A549 (cell line): Measurements from ENCODE around the gene KLRF1. TPM values are rescaled to one million over a fixed set of nuclear protein-coding genes. Genes with fewer than 3 reads are reported as not detected.

Experiments
- ATAC-seq, 2 experiments: fragments of 200-7000 bp in 1 of 2; fragments of >200 bp in 1 of 2; cut with Nextera tagmentation in 1 of 2; cut with Tn5 transposase in 1 of 2; 3 replicates each; pipeline versions ENCODE4 v1.8.0 to v1.9.1; 2018 to 2020; ENCODE audit warnings: mild to moderate bottlenecking in 1 of 2, moderate library complexity in 1 of 2
- CTCF ChIA-PET: fragments of 300-600 bp; sonication (Branson Sonifier 250); formaldehyde crosslinking; extraction: SDS; loops from one replicate; lab custom pipeline; 2021; ENCODE audit warnings: antibody characterized with exemption, inconsistent platforms; lab: Yijun Ruan, JAX
- POLR2A ChIA-PET: fragments of 350-600 bp; formaldehyde crosslinking; extraction: SDS; loops from one replicate; lab custom pipeline; 2021; ENCODE audit warnings: antibody characterized with exemption, inconsistent platforms; lab: Yijun Ruan, JAX
- DNase-seq, 2 experiments: peaks; one replicate each; pipeline versions ENCODE4 v3.0.0 to v3.0.0-alpha.2; 2011 to 2016; ENCODE audit warnings: low read depth in 1 of 2, low spot score in 1 of 2
- FAIRE-seq: peaks from 2 replicates; lab custom pipeline; 2011; peaks lifted over from hg19 to GRCh38; lab: Jason Lieb, UNC
- H3K27ac ChIP-seq, 2 experiments: fragments of >200 bp; sonication (Bioruptor Twin); formaldehyde crosslinking; 3 replicates each; pipeline ENCODE4 v1.5.1; 2016 to 2017
- H3K4me1 ChIP-seq: fragments of >200 bp; sonication (Bioruptor Twin); formaldehyde crosslinking; 3 replicates; pipeline ENCODE4 v1.6.1; 2016
- H3K4me2 ChIP-seq: fragments of >200 bp; sonication (Bioruptor Twin); formaldehyde crosslinking; 3 replicates; pipeline ENCODE4 v1.6.1; 2016
- H3K4me3 ChIP-seq: fragments of >200 bp; sonication (Bioruptor Twin); formaldehyde crosslinking; 3 replicates; pipeline ENCODE4 v1.5.1; 2016
- H3K9me3 ChIP-seq: fragments of >200 bp; sonication (Bioruptor Twin); formaldehyde crosslinking; 3 replicates; pipeline ENCODE4 v1.6.1; 2016
- E2F6 ChIP-seq: IDR thresholded peaks from 2 replicates; pipeline ENCODE4 v1.6.1; 2012; ENCODE audit warnings: low read depth, borderline replicate concordance
- FOSB ChIP-seq: fragments of 250-450 bp; sonication (Bioruptor Pico); IDR thresholded peaks from 2 replicates; pipeline ENCODE4 v1.5.0; 2020; ENCODE audit warnings: mild to moderate bottlenecking, moderate library complexity
- FOSL2 ChIP-seq, 2 experiments: fragments of 450-650 bp in 1 of 2; fragments of >200 bp in 1 of 2; sonication (Bioruptor Twin) in 1 of 2; formaldehyde crosslinking; IDR thresholded peaks; 2 replicates each; pipeline versions ENCODE4 v1.5.0 to v1.6.1; 2016 to 2020; ENCODE audit warnings: mild to moderate bottlenecking in 1 of 2, moderate library complexity in 1 of 2
- HOXA7 ChIP-seq: fragments of 250-450 bp; sonication (Bioruptor Pico); IDR thresholded peaks from 2 replicates; pipeline ENCODE4 v1.5.0; 2020; ENCODE audit warnings: mild to moderate bottlenecking, moderate library complexity
- JUNB ChIP-seq: fragments of >200 bp; sonication (Bioruptor Twin); formaldehyde crosslinking; IDR thresholded peaks from 2 replicates; pipeline ENCODE4 v1.6.1; 2016
- KDM5A ChIP-seq: fragments of 200-600 bp; sonication (generic); IDR thresholded peaks from 2 replicates; pipeline ENCODE4 v1.6.1; 2016; ENCODE audit warnings: antibody characterized with exemption, mild to moderate bottlenecking
- MAFK ChIP-seq: fragments of 450-650 bp; IDR thresholded peaks from 2 replicates; pipeline ENCODE4 v1.6.1; 2014; ENCODE audit not compliant: partially characterized antibody
- MYC ChIP-seq: IDR thresholded peaks from 2 replicates; pipeline ENCODE4 v1.6.1; 2012; ENCODE audit warnings: mild to moderate bottlenecking, inconsistent platforms, low read length, improper control_type of control experiment, borderline replicate concordance
- NPAS2 ChIP-seq: fragments of 250-450 bp; sonication (Bioruptor Pico); IDR thresholded peaks from 2 replicates; pipeline ENCODE4 v1.8.0; 2022; ENCODE audit warnings: mild to moderate bottlenecking, moderate library complexity, borderline replicate concordance
- NR3C1 ChIP-seq: fragments of >200 bp; sonication (Bioruptor Twin); formaldehyde crosslinking; IDR thresholded peaks from 3 replicates; pipeline ENCODE4 v1.6.1; 2017
- POLR2A ChIP-seq: IDR thresholded peaks from 2 replicates; pipeline ENCODE4 v1.6.1; 2012; ENCODE audit warnings: mild to moderate bottlenecking, low read length
- RCOR1 ChIP-seq: fragments of 150-350 bp; IDR thresholded peaks from 2 replicates; pipeline ENCODE4 v1.6.1; 2014; ENCODE audit warnings: antibody characterized with exemption, low read length, low read depth
- REST ChIP-seq: fragments of 200-600 bp; sonication (generic); IDR thresholded peaks from 2 replicates; pipeline ENCODE4 v1.6.1; 2016; ENCODE audit warnings: antibody characterized with exemption, mild to moderate bottlenecking, moderate library complexity
- RFX5 ChIP-seq: fragments of 450-650 bp; IDR thresholded peaks from 2 replicates; pipeline ENCODE4 v1.7.1; 2014; ENCODE audit warnings: antibody characterized with exemption, mild to moderate bottlenecking, moderate library complexity
- ZFP36 ChIP-seq: fragments of 450-650 bp; IDR thresholded peaks from 2 replicates; pipeline ENCODE4 v1.6.1; 2014; ENCODE audit warnings: borderline replicate concordance; ENCODE audit not compliant: partially characterized antibody
- ZNF302 ChIP-seq: fragments of 250-450 bp; sonication (Bioruptor Pico); IDR thresholded peaks from 2 replicates; pipeline ENCODE4 v1.9.0; 2021; ENCODE audit warnings: inconsistent platforms, mild to moderate bottlenecking, moderate library complexity
- ZSCAN20 ChIP-seq: fragments of 250-450 bp; sonication (Bioruptor Pico); IDR thresholded peaks from 2 replicates; pipeline ENCODE4 v1.8.0; 2022; ENCODE audit warnings: mild to moderate bottlenecking, moderate library complexity
- WGBS: methylation state at CpG from one replicate; pipeline ENCODE4 v1.1.6; 2017; ENCODE audit errors: missing lambda C conversion rate; 5-methylcytosine and 5-hydroxymethylcytosine counted together
- polyA plus RNA-seq, 4 experiments: library from polyadenylated mRNA; depleted of rRNA in 3 of 4; stranded (reverse); fragments of >200 nt; fragmentation: RNase III in 1 of 4; extraction: RNeasy Plus Mini Kit Qiagen cat#74134 plus additional on column Dnase treatment in 1 of 4; gene quantifications; 2 replicates in 3 of 4; 3 replicates in 1 of 4; pipeline ENCODE4 v1.2.3, GENCODE V29; 2011 to 2017
- TF ChIP-seq, protein P1 (sequence below): fragments of 250-450 bp; sonication (Bioruptor Pico); IDR thresholded peaks from 2 replicates; pipeline ENCODE4 v1.5.0; 2020; ENCODE audit warnings: low read depth, mild to moderate bottlenecking, moderate library complexity
- TF ChIP-seq, protein P2 (sequence below): fragments of >200 bp; sonication (Bioruptor Twin); formaldehyde crosslinking; IDR thresholded peaks from 2 replicates; pipeline ENCODE4 v1.6.1; 2016

Gene KLRF1
- polyA plus RNA-seq, 2 of the 4 experiments (the other 2 are of a cell fraction), result not detected

- no peak for TF ChIP-seq REST
- TF ChIP-seq HOXA7, result no peak
- no peak for TF ChIP-seq FOSB (CRISPR knock-in tag)
- TF ChIP-seq E2F6, result no peak
- TF ChIP-seq ZSCAN20, result no peak
- TF ChIP-seq RFX5, result no peak
- TF ChIP-seq NPAS2 (CRISPR knock-in tag), result no peak
These were observed 41.1 kb downstream of the KLRF1 start (continued) for GRCh38 chr12:9868311-9868801.

DNA sequence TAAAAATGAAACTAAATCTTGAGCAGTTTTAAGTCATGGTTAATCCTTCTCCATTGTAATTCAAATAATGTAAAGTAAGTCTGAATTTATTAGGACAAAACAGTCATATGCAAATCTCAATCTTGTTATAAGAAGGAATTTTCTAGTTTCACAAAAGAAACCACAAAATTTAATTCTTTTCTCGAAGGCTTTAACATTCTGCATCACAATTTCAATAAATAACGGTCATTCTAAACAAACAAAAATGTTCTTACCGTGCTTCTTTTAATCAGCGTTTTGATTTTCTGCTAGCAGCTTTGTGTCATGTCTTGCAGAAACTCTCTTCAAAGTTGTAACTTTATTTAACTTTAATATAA is 41.6 kb downstream of the KLRF1 start:
- Histone ChIP-seq H3K27ac (peak overlapping the region in 1 of 2 experiments; percentile 15; a peak in 3 of 6 replicates), H3K4me3 (peak overlapping the region; percentile 39), H3K4me1 (no peaks in the 10 kb centered on the region), H3K9me3 (no peaks in the 10 kb centered on the region), H3K4me2 (peak overlapping the region; percentile 76)
- ATAC-seq (no peak), DNase-seq (no peak), FAIRE-seq (no peak)
- WGBS, result 28% methylated on average over 4 of the region's 4 CpGs
- ChIA-PET POLR2A (no interaction called here), CTCF (no interaction called here)
- TF ChIP-seq MAFK, result no peak
- TF ChIP-seq, protein P1, sequence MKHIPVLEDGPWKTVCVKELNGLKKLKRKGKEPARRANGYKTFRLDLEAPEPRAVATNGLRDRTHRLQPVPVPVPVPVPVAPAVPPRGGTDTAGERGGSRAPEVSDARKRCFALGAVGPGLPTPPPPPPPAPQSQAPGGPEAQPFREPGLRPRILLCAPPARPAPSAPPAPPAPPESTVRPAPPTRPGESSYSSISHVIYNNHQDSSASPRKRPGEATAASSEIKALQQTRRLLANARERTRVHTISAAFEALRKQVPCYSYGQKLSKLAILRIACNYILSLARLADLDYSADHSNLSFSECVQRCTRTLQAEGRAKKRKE (CRISPR knock-in tag), result no peak

GRCh38 chr12:9869307-9870161 is 42.3 kb downstream of the KLRF1 start, which contains the start of gene CLEC2B:
Gene CLEC2B (minus strand): TSS chr12:9869354.
- Histone ChIP-seq H3K4me2 (peak within 1 kb of the TSS; percentile 76), H3K4me3 (peak within 1 kb of the TSS; percentile 39), H3K27ac (peak within 1 kb of the TSS; percentile 43), H3K4me1 (no peaks in the 10 kb centered on the region), H3K9me3 (no peaks in the 10 kb centered on the region)
- POLR2A ChIA-PET, result no interaction called here
- FAIRE-seq, result no peak
- DNase-seq, result peak in 1 of 2 experiments; percentile 42
- ATAC-seq, result peak in 1 of 2 experiments; percentile 69; a peak in 3 of 6 replicates
- TF ChIP-seq POLR2A (no peak), RFX5 (no peak), JUNB (no peak), ZSCAN20 (no peak), RCOR1 (no peak), MYC (no peak), FOSL2 (IDR thresholded peaks at IDR 0.05) (no peak), FOSL2 (CRISPR knock-in tag; IDR thresholded peaks at IDR 0.05) (peak; percentile 51; the same call in 1 of the 2 replicates), NR3C1 (no peak), ZFP36 (peak; percentile 10), ZNF302 (CRISPR knock-in tag) (no peak), KDM5A (no peak)
- TF ChIP-seq, protein P2, sequence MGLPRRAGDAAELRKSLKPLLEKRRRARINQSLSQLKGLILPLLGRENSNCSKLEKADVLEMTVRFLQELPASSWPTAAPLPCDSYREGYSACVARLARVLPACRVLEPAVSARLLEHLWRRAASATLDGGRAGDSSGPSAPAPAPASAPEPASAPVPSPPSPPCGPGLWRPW, result no peak
- CTCF ChIA-PET, result no interaction called here
- whole genome bisulfite sequencing, result 8% methylated on average over 11 of the region's 11 CpGs
